SK-N-SH (cell line): ENCODE results near the gene LIPM. TPM values are rescaled to one million over a fixed set of nuclear protein-coding genes. Genes with fewer than 3 reads are reported as not detected.

Experiments used
- CTCF ChIA-PET: fragments of 300-600, 350-600 bp; formaldehyde crosslinking; extraction: SDS; loops from one replicate; lab custom pipeline; 2021; lab: Yijun Ruan, JAX
- POLR2A ChIA-PET: fragments of 350-600 bp; sonication (Branson Sonifier 250); formaldehyde crosslinking; extraction: SDS; loops from one replicate; lab custom pipeline; 2020; ENCODE audit warnings: antibody characterized with exemption, inconsistent platforms; lab: Yijun Ruan, JAX
- DNase-seq: peaks from one replicate; pipeline ENCODE4 v3.0.0; 2012
- H2AFZ ChIP-seq: fragments of 200-600 bp; sonication (generic); 2 replicates; pipeline ENCODE4 v1.8.1; 2016; ENCODE audit warnings: antibody characterized with exemption, mild to moderate bottlenecking, low read depth
- H3F3A ChIP-seq: fragments of 200-600 bp; sonication (generic); replicated peaks from 2 replicates; pipeline ENCODE3; 2016; ENCODE audit warnings: antibody characterized with exemption, mild to moderate bottlenecking; ENCODE audit not compliant: insufficient read depth
- H3K27ac ChIP-seq, 2 experiments: fragments of 200-500 bp in 1 of 2; fragments of 200-600 bp in 1 of 2; sonication (Bioruptor generic) in 1 of 2; sonication (generic), shearing (Covaris generic) in 1 of 2; 2 replicates each; pipeline versions ENCODE4 v1.5.1 to v1.6.1; 2014 to 2016; ENCODE audit warnings: low read depth in 2 of 2, inconsistent platforms in 1 of 2, low read length in 1 of 2, mild to moderate bottlenecking in 1 of 2, mixed read lengths in 1 of 2
- H3K27me3 ChIP-seq: fragments of 200-600 bp; sonication (generic), shearing (Covaris generic); 2 replicates; pipeline ENCODE4 v1.6.1; 2016; ENCODE audit warnings: mixed run types; ENCODE audit not compliant: insufficient read depth
- H3K36me3 ChIP-seq, 2 experiments: fragments of 200-500 bp in 1 of 2; fragments of 200-600 bp in 1 of 2; sonication (Bioruptor generic) in 1 of 2; sonication (generic) in 1 of 2; replicated peaks in 1 of 2; 2 replicates each; pipeline versions ENCODE3 to v1.5.1; 2014 to 2016; ENCODE audit warnings: low read length in 1 of 2, mild to moderate bottlenecking in 1 of 2; ENCODE audit not compliant: insufficient read depth in 2 of 2, control insufficient read depth in 1 of 2
- H3K4me1 ChIP-seq, 2 experiments: fragments of 200-500 bp in 1 of 2; fragments of 200-600 bp in 1 of 2; sonication (Bioruptor generic) in 1 of 2; sonication (generic), shearing (Covaris generic) in 1 of 2; 2 replicates each; pipeline versions ENCODE4 v1.5.1 to v1.6.1; 2014 to 2016; ENCODE audit warnings: low read depth in 1 of 2, low read length in 1 of 2, mixed run types in 1 of 2; ENCODE audit not compliant: insufficient read depth in 2 of 2, control insufficient read depth in 1 of 2
- H3K4me2 ChIP-seq: fragments of 200-600 bp; sonication (generic), shearing (Covaris generic); 2 replicates; pipeline ENCODE4 v1.6.1; 2017; ENCODE audit warnings: mixed run types
- H3K4me3 ChIP-seq, 2 experiments: fragments of 200-500 bp in 1 of 2; fragments of 200-600 bp in 1 of 2; sonication (Bioruptor generic) in 1 of 2; sonication (generic), shearing (Covaris generic) in 1 of 2; 2 replicates each; pipeline versions ENCODE4 v1.5.1 to v1.8.1; 2014 to 2016; ENCODE audit warnings: low read depth in 2 of 2, inconsistent platforms in 1 of 2, low read length in 1 of 2, mild to moderate bottlenecking in 1 of 2, mixed read lengths in 1 of 2, moderate library complexity in 1 of 2
- H3K79me2 ChIP-seq: fragments of 200-600 bp; sonication (generic); 2 replicates; pipeline ENCODE4 v1.8.1; 2017; ENCODE audit warnings: mild to moderate bottlenecking; ENCODE audit not compliant: insufficient read depth
- H3K9ac ChIP-seq: fragments of 200-600 bp; sonication (generic); 2 replicates; pipeline ENCODE4 v1.6.1; 2017; ENCODE audit warnings: mixed run types
- H3K9me2 ChIP-seq: fragments of 200-600 bp; sonication (generic); 2 replicates; pipeline ENCODE4 v1.6.1; 2017; ENCODE audit warnings: mixed run types
- H3K9me3 ChIP-seq: fragments of 200-600 bp; sonication (generic); 2 replicates; pipeline ENCODE4 v1.6.1; 2017; ENCODE audit warnings: mixed run types, mild to moderate bottlenecking, moderate library complexity
- H4K20me1 ChIP-seq: fragments of 200-600 bp; sonication (generic); 2 replicates; pipeline ENCODE4 v1.6.1; 2017; ENCODE audit warnings: mild to moderate bottlenecking, mixed run types; ENCODE audit not compliant: insufficient read depth
- EP300 ChIP-seq, 2 experiments: IDR thresholded peaks; 2 replicates each; pipeline versions ENCODE4 v1.4.0 to v1.6.1; 2012; ENCODE audit warnings: borderline replicate concordance in 1 of 2, low read depth in 1 of 2, low read length in 1 of 2
- FOXM1 ChIP-seq: IDR thresholded peaks from 2 replicates; pipeline ENCODE4 v1.4.0; 2012; ENCODE audit warnings: low read depth, mild to moderate bottlenecking
- GABPA ChIP-seq: IDR thresholded peaks from 2 replicates; pipeline ENCODE4 v1.4.0; 2012; ENCODE audit warnings: low read depth, mild to moderate bottlenecking
- NRF1 ChIP-seq: IDR thresholded peaks from 2 replicates; pipeline ENCODE4 v1.6.1; 2012; ENCODE audit warnings: low read depth, mild to moderate bottlenecking, low read length
- RAD21 ChIP-seq: IDR thresholded peaks from 2 replicates; pipeline ENCODE4 v1.6.1; 2012; ENCODE audit warnings: mild to moderate bottlenecking, low read length
- RCOR1 ChIP-seq: fragments of 150-350 bp; IDR thresholded peaks from 2 replicates; pipeline ENCODE4 v1.6.1; 2017; ENCODE audit warnings: antibody characterized with exemption, low read length
- SMC3 ChIP-seq: IDR thresholded peaks from 2 replicates; pipeline ENCODE4 v1.6.1; 2012; ENCODE audit warnings: low read depth, low read length, improper control_type of control experiment
- TAF1 ChIP-seq: IDR thresholded peaks from 2 replicates; pipeline ENCODE4 v1.6.1; 2012; ENCODE audit warnings: low read depth, mild to moderate bottlenecking, low read length, moderate library complexity, borderline replicate concordance
- TCF12 ChIP-seq: IDR thresholded peaks from 2 replicates; pipeline ENCODE4 v1.4.0; 2012
- TEAD4 ChIP-seq: IDR thresholded peaks from 2 replicates; pipeline ENCODE4 v1.4.0; 2012; ENCODE audit warnings: mild to moderate bottlenecking, borderline replicate concordance; ENCODE audit not compliant: insufficient read depth
- YY1 ChIP-seq: IDR thresholded peaks from 2 replicates; pipeline ENCODE4 v1.4.0; 2012; ENCODE audit warnings: low read depth, mild to moderate bottlenecking
- WGBS: methylation state at CpG from one replicate; pipeline ENCODE4 v1.1.6; 2017; ENCODE audit warnings: low lambda C conversion rate; 5-methylcytosine and 5-hydroxymethylcytosine counted together
- polyA plus RNA-seq, 3 experiments: library from polyadenylated mRNA; depleted of rRNA; stranded (reverse); fragments of >200 nt; gene quantifications; 2 replicates each; pipeline ENCODE4 v1.2.3, GENCODE V29; 2012
- TF ChIP-seq, protein P1 (sequence below): IDR thresholded peaks from 2 replicates; pipeline ENCODE4 v1.6.1; 2012; ENCODE audit warnings: mild to moderate bottlenecking, low read depth, low read length, moderate library complexity
- TF ChIP-seq, protein P2 (sequence below): IDR thresholded peaks from 2 replicates; pipeline ENCODE4 v1.4.0; 2012; ENCODE audit warnings: low read depth
- TF ChIP-seq, protein P3 (sequence below): fragments of 200-600 bp; sonication (generic); IDR thresholded peaks from 2 replicates; pipeline ENCODE4 v1.6.1; 2017; ENCODE audit warnings: antibody characterized with exemption, mild to moderate bottlenecking, moderate library complexity
- TF ChIP-seq, protein P4 (sequence below): fragments of 150-350 bp; IDR thresholded peaks from 2 replicates; pipeline ENCODE4 v1.6.1; 2017; ENCODE audit warnings: antibody characterized with exemption, low read length, low read depth, borderline replicate concordance
- TF ChIP-seq, protein P5 (sequence below): IDR thresholded peaks from 2 replicates; pipeline ENCODE4 v1.4.0; 2012; ENCODE audit warnings: low read depth, borderline replicate concordance
- TF ChIP-seq, protein P6 (sequence below): fragments of 150-350 bp; IDR thresholded peaks from 2 replicates; pipeline ENCODE4 v1.6.1; 2016; ENCODE audit warnings: mild to moderate bottlenecking, low read depth, low read length

LIPM gene
- polyA plus RNA-seq, 1 of the 3 experiments (the other 2 are of a cell fraction) = not detected

DNA sequence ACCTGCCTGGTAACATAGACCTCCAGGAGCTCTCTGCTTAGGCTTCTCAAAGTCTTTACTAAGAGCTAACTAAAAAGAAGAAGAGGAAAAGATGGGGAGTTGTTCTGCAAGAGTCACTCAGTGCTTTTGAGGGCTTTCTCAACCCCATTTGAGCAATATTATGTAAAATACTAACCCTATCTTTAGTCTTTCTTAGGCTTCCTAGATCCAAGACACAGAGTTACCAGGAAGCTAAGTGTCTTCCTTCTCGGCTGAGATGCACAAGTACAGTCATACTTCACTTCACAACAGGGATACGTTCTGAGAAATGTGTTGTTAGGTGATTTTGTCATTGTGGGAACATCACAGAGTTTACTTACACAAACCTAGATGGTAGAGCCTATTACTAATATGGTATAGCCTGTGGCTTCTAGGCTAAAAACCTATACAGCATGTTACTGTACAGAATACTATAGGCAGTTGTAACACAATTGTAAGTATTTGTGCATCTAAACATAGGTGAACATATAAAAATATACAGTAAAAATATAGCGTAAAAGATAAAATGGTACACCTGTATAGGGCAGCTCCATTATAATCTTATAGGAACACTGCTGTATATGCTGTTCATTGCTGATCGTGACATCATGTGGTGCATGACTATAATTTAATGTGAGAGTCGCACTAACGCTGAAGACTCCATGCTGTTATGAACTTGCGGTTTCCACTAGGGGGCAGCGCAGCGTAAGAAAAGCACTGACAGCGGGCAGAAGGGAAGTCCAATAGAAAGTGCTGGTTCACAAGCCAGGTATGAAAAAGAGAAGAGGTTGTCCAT, 32.8 kb downstream of the LIPM start (continued):
- TF ChIP-seq, protein P1, sequence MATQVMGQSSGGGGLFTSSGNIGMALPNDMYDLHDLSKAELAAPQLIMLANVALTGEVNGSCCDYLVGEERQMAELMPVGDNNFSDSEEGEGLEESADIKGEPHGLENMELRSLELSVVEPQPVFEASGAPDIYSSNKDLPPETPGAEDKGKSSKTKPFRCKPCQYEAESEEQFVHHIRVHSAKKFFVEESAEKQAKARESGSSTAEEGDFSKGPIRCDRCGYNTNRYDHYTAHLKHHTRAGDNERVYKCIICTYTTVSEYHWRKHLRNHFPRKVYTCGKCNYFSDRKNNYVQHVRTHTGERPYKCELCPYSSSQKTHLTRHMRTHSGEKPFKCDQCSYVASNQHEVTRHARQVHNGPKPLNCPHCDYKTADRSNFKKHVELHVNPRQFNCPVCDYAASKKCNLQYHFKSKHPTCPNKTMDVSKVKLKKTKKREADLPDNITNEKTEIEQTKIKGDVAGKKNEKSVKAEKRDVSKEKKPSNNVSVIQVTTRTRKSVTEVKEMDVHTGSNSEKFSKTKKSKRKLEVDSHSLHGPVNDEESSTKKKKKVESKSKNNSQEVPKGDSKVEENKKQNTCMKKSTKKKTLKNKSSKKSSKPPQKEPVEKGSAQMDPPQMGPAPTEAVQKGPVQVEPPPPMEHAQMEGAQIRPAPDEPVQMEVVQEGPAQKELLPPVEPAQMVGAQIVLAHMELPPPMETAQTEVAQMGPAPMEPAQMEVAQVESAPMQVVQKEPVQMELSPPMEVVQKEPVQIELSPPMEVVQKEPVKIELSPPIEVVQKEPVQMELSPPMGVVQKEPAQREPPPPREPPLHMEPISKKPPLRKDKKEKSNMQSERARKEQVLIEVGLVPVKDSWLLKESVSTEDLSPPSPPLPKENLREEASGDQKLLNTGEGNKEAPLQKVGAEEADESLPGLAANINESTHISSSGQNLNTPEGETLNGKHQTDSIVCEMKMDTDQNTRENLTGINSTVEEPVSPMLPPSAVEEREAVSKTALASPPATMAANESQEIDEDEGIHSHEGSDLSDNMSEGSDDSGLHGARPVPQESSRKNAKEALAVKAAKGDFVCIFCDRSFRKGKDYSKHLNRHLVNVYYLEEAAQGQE = 0 out of 2 replicates have a peak, but pooled peaks have one; percentile 21
- TF ChIP-seq, protein P2, sequence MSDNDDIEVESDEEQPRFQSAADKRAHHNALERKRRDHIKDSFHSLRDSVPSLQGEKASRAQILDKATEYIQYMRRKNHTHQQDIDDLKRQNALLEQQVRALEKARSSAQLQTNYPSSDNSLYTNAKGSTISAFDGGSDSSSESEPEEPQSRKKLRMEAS = 0 out of 2 replicates have a peak, but pooled peaks have one; percentile 40
- no peak for TF ChIP-seq GABPA
- no peak for TF ChIP-seq TCF12
- TF ChIP-seq FOXM1 = no peak
- TF ChIP-seq TAF1 = no peak
- TF ChIP-seq, protein P3, sequence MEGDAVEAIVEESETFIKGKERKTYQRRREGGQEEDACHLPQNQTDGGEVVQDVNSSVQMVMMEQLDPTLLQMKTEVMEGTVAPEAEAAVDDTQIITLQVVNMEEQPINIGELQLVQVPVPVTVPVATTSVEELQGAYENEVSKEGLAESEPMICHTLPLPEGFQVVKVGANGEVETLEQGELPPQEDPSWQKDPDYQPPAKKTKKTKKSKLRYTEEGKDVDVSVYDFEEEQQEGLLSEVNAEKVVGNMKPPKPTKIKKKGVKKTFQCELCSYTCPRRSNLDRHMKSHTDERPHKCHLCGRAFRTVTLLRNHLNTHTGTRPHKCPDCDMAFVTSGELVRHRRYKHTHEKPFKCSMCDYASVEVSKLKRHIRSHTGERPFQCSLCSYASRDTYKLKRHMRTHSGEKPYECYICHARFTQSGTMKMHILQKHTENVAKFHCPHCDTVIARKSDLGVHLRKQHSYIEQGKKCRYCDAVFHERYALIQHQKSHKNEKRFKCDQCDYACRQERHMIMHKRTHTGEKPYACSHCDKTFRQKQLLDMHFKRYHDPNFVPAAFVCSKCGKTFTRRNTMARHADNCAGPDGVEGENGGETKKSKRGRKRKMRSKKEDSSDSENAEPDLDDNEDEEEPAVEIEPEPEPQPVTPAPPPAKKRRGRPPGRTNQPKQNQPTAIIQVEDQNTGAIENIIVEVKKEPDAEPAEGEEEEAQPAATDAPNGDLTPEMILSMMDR = peak; percentile 94
- TF ChIP-seq NRF1 = peak; percentile 20; the same call in 1 of the 2 replicates

DNA sequence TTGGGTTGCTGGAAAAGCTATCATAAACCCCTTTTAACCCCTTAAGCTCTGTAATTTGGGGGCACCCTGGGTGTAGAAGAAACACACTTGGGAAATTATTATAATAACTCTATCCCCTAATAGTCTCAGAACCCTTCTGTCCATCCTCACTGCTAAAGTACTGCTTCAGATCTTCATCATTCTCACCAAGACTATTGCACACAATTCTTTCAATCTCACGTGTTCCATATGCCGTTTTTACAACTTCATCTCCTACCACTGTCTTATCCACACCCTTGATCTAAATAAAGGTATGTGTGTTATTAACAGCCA, 33.3 kb downstream of the LIPM start:
- Histone ChIP-seq H4K20me1 (no peaks in the 10 kb centered on the region), H3K9ac (no peak overlapping the region), H3K4me2 (no peak overlapping the region), H3K27ac (no peak overlapping the region), H3K79me2 (no peaks in the 10 kb centered on the region), H3K9me2 (no peaks in the 10 kb centered on the region)
- POLR2A ChIA-PET = interaction anchor here (2.7 kb wide), 1 partner anchor 97 kb away, joined by 9 read pairs; no protein-coding TSS in a partner anchor
- TF ChIP-seq RAD21 = no peak
- TF ChIP-seq TEAD4 = no peak
- no peak for TF ChIP-seq RCOR1
- TF ChIP-seq, protein P4, sequence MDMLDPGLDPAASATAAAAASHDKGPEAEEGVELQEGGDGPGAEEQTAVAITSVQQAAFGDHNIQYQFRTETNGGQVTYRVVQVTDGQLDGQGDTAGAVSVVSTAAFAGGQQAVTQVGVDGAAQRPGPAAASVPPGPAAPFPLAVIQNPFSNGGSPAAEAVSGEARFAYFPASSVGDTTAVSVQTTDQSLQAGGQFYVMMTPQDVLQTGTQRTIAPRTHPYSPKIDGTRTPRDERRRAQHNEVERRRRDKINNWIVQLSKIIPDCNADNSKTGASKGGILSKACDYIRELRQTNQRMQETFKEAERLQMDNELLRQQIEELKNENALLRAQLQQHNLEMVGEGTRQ = no peak
- TF ChIP-seq, protein P3 = no peak
- TF ChIP-seq GABPA = no peak
- no peak for TF ChIP-seq EP300 (IDR thresholded peaks at IDR 0.05; ENCODE audit: borderline replicate concordance in 1 of 2, low read depth in 1 of 2, low read length in 1 of 2)
- TF ChIP-seq, protein P5, sequence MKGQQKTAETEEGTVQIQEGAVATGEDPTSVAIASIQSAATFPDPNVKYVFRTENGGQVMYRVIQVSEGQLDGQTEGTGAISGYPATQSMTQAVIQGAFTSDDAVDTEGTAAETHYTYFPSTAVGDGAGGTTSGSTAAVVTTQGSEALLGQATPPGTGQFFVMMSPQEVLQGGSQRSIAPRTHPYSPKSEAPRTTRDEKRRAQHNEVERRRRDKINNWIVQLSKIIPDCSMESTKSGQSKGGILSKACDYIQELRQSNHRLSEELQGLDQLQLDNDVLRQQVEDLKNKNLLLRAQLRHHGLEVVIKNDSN = no peak
- no peak for TF ChIP-seq SMC3
- TF ChIP-seq YY1 = no peak
- TF ChIP-seq, protein P6, sequence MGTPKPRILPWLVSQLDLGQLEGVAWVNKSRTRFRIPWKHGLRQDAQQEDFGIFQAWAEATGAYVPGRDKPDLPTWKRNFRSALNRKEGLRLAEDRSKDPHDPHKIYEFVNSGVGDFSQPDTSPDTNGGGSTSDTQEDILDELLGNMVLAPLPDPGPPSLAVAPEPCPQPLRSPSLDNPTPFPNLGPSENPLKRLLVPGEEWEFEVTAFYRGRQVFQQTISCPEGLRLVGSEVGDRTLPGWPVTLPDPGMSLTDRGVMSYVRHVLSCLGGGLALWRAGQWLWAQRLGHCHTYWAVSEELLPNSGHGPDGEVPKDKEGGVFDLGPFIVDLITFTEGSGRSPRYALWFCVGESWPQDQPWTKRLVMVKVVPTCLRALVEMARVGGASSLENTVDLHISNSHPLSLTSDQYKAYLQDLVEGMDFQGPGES = no peak
- TF ChIP-seq TAF1 = no peak
- TF ChIP-seq, all 33 proteins: peak for 0
- no peaks in the 10 kb centered on the region for H3K27me3 ChIP-seq
- H3K36me3 ChIP-seq = no peaks in the 10 kb centered on the region
- no peak overlapping the region for H2AFZ ChIP-seq
- DNase-seq = no peak
- H3K4me1 ChIP-seq = no peaks in the 10 kb centered on the region
- no peaks in the 10 kb centered on the region for H3K9me3 ChIP-seq
- H3K4me3 ChIP-seq = no peak overlapping the region
- no peaks in the 10 kb centered on the region for H3F3A ChIP-seq
- WGBS = 2% methylated on average over 2 of the region's 2 CpGs
- CTCF ChIA-PET = interaction anchor here (0.6 to 12.7 kb wide), 58 partner anchors 9 to 766 kb away, joined by 3 to 425 read pairs (median 7); partner anchors contain the start of genes ANKRD22, CH25H, FAS and STAMBPL1
